HTR-8/SVneo (cell line): ENCODE data around the gene HOXA2.

Experiments
- DNase-seq: peaks from one replicate; pipeline ENCODE4 v3.0.0; 2011; ENCODE audit warnings: low spot score, mixed read lengths; ENCODE audit not compliant: insufficient read length
- FAIRE-seq: peaks from 2 replicates; lab custom pipeline; 2011; peaks lifted over from hg19 to GRCh38; lab: Jason Lieb, UNC

The HOXA2 gene

GRCh38 chr7:27088002-27088922 is 14.2 kb downstream of the HOXA2 start:
- FAIRE-seq (no peak), DNase-seq (no peak)

DNA sequence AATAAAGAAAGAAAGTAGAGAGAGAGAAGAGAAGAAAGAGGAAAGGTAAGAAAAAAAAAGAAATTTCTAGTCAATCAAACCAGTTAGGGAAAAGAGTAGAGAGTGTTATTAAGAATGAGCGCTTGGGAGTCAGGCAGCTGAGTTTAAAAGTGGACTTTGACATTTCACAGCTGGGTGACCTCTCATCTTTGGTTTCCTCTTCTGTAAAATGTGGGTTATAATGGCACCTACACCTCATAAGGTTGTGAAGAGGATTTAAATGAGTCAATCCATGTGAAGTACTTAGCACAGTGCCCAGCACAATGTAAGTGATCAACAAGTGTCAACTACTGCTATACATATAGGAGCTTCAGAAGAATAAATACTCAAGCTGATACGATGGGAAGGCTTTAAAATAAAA is 18.8 kb downstream of the HOXA2 start:
- FAIRE-seq (no peak), DNase-seq (no peak)

DNA sequence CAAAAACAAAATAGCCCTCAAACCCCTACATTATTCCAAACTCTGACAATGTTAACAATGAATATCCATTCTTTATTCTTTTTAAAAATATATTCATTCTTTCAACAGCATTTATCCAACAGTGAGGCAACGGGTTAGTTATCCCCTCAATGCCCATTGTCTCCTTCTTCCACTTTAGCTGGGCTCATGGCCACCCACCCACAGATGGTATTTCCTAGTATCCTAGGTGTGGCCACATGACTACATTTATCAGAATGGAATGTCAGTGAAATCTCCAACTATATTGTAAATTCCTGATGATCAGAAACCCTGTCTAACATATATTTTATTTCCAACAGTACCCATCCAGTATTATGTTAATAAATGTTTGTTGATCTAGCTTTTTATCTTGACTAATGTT is 20.3 kb downstream of the HOXA2 start:
- DNase-seq = no peak
- FAIRE-seq = no peak

DNA sequence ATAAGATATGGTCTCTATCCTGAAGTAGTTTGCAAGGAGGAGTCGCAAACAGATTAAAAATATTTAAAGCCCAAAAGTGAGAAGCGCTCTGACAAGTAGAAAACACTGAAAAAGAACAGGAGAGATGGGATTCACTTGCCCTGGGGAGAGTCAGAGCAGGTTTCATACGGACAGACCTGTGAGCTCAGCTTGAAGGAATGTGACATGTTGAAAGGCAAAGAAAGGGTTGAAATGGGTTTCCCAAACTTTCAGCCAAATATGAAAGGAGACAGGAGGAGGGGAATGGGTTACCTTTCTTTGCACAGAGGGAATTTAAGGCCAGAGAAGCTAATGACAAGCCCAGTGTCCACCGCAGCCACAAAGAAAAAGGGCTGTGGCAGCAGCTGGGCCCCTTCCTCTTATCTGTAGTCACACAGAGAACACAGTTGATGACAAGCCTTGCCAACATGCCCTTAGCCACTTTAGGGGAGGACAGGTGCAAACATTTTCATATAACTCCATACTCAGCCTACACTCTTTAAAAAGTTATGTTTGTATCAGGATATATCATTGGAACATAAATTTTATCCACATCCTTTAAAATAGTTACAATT is 21.5 kb downstream of the HOXA2 start:
- no peak for FAIRE-seq
- DNase-seq = no peak

- no peak for FAIRE-seq
- DNase-seq = no peak
Observed at GRCh38 chr7:27079234-27079975, 23.1 kb downstream of the HOXA2 start.

DNA sequence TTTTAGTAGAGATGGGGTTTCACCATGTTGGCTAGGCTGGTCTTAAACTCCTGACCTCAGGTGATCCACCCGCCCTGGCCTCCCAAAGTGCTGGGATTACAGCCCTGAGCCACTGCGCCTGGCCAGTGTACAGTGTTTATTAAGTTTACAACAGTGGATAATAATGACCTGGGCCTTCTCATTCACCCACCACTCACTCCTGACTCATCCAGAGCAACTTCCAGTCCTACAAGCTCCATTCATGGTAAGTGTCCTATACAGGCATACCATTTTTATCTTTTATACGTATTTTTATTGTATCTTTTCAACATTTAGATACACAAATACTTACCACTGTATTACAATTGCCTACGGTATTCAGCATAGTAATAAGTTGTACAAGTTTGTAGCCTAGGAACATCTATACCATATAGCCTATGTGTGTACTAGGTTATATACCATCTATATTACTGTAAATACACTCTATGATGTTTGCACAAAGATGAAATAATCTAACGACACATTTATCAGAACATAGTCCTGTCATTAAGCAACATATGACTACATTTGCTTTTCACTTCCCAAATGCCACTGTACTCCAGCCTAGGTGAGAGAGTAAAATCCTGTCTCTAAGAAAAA is 23.8 kb downstream of the HOXA2 start:
- no peak for DNase-seq
- FAIRE-seq = no peak

DNA sequence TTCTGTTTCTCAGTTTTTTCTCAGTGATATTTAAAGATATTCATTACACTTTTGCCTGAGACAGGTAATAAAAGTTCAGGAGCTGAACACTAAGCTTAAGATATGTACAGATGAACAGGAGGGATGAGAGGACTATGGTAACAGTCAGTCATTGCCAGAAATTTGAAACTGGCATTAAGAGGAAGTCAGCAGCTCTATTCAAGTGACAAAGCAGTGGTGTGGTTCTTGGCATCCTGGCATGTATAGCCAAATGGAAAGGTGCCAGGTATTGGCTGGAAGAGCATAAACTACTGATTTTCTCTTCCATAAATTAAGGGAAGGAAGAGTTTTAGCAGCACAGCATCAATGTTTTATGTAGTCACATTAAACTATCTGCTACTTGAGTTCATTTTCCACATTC is 29.4 kb downstream of the HOXA2 start:
- FAIRE-seq (no peak), DNase-seq (no peak)

GRCh38 chr7:27071622-27072390 is 30.7 kb downstream of the HOXA2 start:
- no peak for DNase-seq
- FAIRE-seq = no peak

GRCh38 chr7:27068259-27068658 is 34.2 kb downstream of the HOXA2 start:
- no peak for DNase-seq
- FAIRE-seq = no peak

DNA sequence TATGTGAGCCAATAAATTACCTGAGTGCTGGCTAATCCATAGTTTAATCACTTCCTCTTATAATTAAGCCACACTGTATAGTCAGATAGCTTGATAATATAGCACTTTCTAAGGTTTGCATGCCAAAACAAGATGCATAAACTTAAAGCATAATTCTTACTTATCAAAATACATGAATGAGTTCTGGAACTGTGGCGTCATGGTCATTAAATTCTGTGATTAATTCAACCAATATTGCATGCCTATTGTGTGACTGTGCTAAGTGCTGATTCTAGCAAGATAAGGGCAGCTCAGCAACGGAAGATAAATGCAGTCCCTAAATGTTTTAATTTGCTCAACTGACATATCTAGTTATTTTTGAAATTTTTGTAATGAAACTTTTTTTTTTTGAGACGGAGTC is 36.3 kb downstream of the HOXA2 start:
- no peak for DNase-seq

DNA sequence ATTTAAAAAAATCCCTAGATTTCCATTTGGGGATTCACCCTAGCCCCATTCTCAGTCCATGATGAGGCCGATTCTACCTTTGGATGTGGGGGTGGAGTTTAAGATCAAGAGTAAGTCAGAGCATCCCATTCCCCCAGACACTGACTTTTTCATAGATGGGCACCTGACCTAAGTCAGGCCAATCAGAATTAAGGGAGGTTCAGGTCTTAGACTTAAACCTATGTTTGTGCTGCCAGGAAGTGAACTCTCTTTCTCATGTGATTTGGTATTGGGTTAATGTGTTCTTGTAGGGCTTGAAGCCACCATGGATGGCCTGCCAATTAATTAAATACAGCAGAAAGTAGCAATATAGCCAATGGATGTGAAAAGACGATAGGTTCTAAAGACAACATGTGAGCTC is 36.8 kb downstream of the HOXA2 start:
- no peak for DNase-seq
- no peak for FAIRE-seq

More for the DNA sequence above, 36.3 kb downstream of the HOXA2 start:
- no peak for FAIRE-seq

- no peak for FAIRE-seq
Observed at GRCh38 chr7:27064661-27065060, 37.8 kb downstream of the HOXA2 start.

GRCh38 chr7:27064159-27064558 is 38.3 kb downstream of the HOXA2 start:
- DNase-seq (no peak), FAIRE-seq (no peak)

More at GRCh38 chr7:27064661-27065060, 37.8 kb downstream of the HOXA2 start:
- no peak for DNase-seq

GRCh38 chr7:27062946-27063345 is 39.5 kb downstream of the HOXA2 start:
- no peak for FAIRE-seq

DNA sequence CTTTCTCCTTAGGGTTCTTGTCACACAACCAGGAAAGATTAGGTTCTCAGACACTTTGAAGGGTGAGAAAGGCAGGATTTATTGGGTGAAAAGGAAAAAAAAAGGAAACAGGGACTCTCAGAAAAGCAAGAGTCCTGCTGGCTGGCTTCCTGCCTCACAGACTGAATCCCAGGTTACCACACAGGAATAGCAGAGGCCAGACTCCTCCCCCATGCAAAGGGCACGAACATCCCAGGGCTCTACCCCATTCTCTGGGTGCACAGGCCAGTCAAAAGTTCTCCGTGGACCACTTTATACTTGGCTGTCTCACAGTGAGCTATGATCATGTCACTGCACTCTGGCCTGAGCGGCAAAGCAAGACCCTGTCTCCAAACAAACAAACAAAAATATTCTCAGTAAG is 49.3 kb downstream of the HOXA2 start:
- FAIRE-seq (no peak), DNase-seq (no peak)

More at GRCh38 chr7:27062946-27063345, 39.5 kb downstream of the HOXA2 start:
- DNase-seq = no peak

DNA sequence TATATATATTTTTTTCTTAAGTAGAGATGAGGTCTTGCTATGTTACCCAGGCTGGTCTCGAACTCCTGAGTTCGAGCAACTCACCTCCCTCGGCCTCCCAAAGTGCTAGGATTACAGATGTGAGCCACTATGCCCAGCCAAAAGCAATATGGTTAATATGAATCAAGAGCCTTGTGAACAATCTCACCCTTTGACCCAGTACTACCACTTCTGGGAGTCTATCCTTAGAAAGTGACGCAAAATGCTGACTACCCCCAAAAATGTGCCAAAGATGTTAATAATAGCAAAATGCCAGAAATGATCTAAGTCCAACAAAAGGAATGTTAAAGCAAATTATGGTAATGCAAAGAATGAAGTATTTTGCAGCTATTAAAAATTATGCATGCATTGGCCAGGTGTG is 51.0 kb downstream of the HOXA2 start:
- DNase-seq = no peak
- FAIRE-seq = no peak
